ENCODE data around the gene RBCK1.
A peak's percentile ranks its signal among the peaks of the same experiment; 100 is the strongest.

The RBCK1 gene

GRCh38 chr20:400454-401275, 7.4 kb upstream of the RBCK1 start:
- no peak for DNase-seq

GRCh38 chr20:401682-402495, 6.2 kb upstream of the RBCK1 start:
- no peak for DNase-seq

- no peak for DNase-seq
These were observed 5.6 kb upstream of the RBCK1 start for GRCh38 chr20:402496-402885.

- DNase-seq = no peak
These were observed 5.1 kb upstream of the RBCK1 start for GRCh38 chr20:402898-403581.

GRCh38 chr20:403582-403957, 4.5 kb upstream of the RBCK1 start:
- no peak for DNase-seq

- no peak for DNase-seq
These were observed 4.0 kb upstream of the RBCK1 start for GRCh38 chr20:404088-404487.

- DNase-seq = no peak
These were observed 1.6 kb upstream of the RBCK1 start for GRCh38 chr20:406200-407132.

GRCh38 chr20:407133-407952, 756 bp upstream of the RBCK1 start:
- peak in 1 of 2 experiments; percentile 33 for DNase-seq

- DNase-seq = no peak
These were observed 971 bp downstream of the RBCK1 start for GRCh38 chr20:408843-409696.

GRCh38 chr20:409697-410559, 1.8 kb downstream of the RBCK1 start:
- peak; percentile 64 to 90 for DNase-seq

- DNase-seq = no peak
These were observed 4.0 kb downstream of the RBCK1 start for GRCh38 chr20:412081-412480.

- DNase-seq = no peak
These were observed 6.1 kb downstream of the RBCK1 start for GRCh38 chr20:414161-414560.

- no peak for DNase-seq
These were observed 7.8 kb downstream of the RBCK1 start for GRCh38 chr20:415820-416322.

- no peak for DNase-seq
These were observed 9.1 kb downstream of the RBCK1 start for GRCh38 chr20:416950-417800.

- DNase-seq = no peak
These were observed 9.8 kb downstream of the RBCK1 start for GRCh38 chr20:417801-418342.

GRCh38 chr20:418858-419365, 10.8 kb downstream of the RBCK1 start:
- DNase-seq = no peak

GRCh38 chr20:419556-420165, 11.6 kb downstream of the RBCK1 start:
- DNase-seq = no peak

All from cerebellar nuclear complex (tissue), 1 donor.